Peyer's patch (tissue), 4 donors: ENCODE measurements around the gene SLC26A8.
"Not testable (repeated sequence)": the region's sequence is repeated elsewhere in the genome, so short reads cannot be mapped to it uniquely, and the experiment has no call there.

ENCODE experiments used
- CTCF ChIP-seq, 6 experiments: fragments of 450-650 bp in 4 of 6; fragments of 200-600 bp in 2 of 6; sonication (generic) in 1 of 6; IDR thresholded peaks; one replicate each; pipeline ENCODE4 v1.5.1; 2017 to 2019; ENCODE audit warnings: antibody characterized with exemption in 6 of 6, mild to moderate bottlenecking in 3 of 6, moderate library complexity in 1 of 6
- POLR2A ChIP-seq, 2 donors: fragments of 450-650 bp; IDR thresholded peaks; one replicate each; pipeline ENCODE4 v1.5.1; 2017; ENCODE audit warnings: antibody characterized with exemption in 2 of 2, mild to moderate bottlenecking in 2 of 2, moderate library complexity in 2 of 2

DNA sequence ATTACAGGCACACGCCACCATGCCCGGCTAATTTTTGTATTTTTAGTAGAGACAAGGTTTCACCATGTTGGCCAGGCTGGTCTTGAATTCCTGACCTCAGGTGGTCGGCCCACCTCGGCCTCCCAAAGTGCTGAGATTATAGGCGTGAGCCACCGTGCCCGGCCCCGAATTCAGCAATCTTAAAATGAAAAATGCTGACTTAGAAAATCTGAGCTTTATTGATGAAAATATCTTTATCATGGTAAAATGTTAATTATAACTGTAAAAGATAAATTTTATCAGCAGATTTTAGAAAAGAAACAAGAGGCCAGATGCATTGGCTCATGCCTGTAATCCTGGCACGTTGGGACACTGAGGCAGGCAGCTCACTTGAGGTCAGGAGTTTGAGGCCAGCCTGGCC is 36.4 kb downstream of the SLC26A8 start:
- TF ChIP-seq CTCF, POLR2A (IDR thresholded peaks at IDR 0.05): not testable (repeated sequence)
